H1 (cell line): ENCODE results near the gene ARHGEF28. TPM values are rescaled to one million over a fixed set of nuclear protein-coding genes. Genes with fewer than 3 reads are reported as not detected.

Experiments used
- CTCF ChIA-PET: fragments of 300-600 bp; sonication (Branson Sonifier 250); formaldehyde crosslinking; loops from one replicate; lab custom pipeline; 2021; ENCODE audit not compliant: partially characterized antibody; lab: Charles Lee
- POLR2A ChIA-PET: fragments of 300-600 bp; sonication (Branson Sonifier 250); formaldehyde crosslinking; loops from one replicate; lab custom pipeline; 2021; ENCODE audit warnings: inconsistent platforms; ENCODE audit not compliant: partially characterized antibody; lab: Charles Lee
- DNase-seq, 2 experiments: peaks; one replicate each; pipeline versions ENCODE4 v3.0.0 to v3.0.0-alpha.2; 2010 to 2022; ENCODE audit warnings: low spot score in 2 of 2, low read depth in 1 of 2, mixed read lengths in 1 of 2
- FAIRE-seq: peaks from 2 replicates; lab custom pipeline; 2011; peaks lifted over from hg19 to GRCh38; lab: Jason Lieb, UNC
- H2AFZ ChIP-seq: 2 replicates; pipeline ENCODE4 v1.8.1; 2012; ENCODE audit warnings: low read length, inconsistent platforms
- H2AK5ac ChIP-seq: 2 replicates; pipeline ENCODE4 v1.6.1; 2013; ENCODE audit warnings: low read depth, low read length
- H2BK120ac ChIP-seq: replicated peaks from 2 replicates; pipeline ENCODE3; 2013; ENCODE audit warnings: low read depth, low read length, inconsistent platforms
- H2BK12ac ChIP-seq: 2 replicates; pipeline ENCODE4 v1.6.1; 2013; ENCODE audit warnings: low read depth, low read length
- H2BK15ac ChIP-seq: 2 replicates; pipeline ENCODE4 v1.6.1; 2013; ENCODE audit warnings: low read length
- H2BK20ac ChIP-seq: 2 replicates; pipeline ENCODE4 v1.6.1; 2013; ENCODE audit warnings: low read length
- H2BK5ac ChIP-seq: 2 replicates; pipeline ENCODE4 v1.6.1; 2013; ENCODE audit warnings: low read depth, low read length
- H3K14ac ChIP-seq: 2 replicates; pipeline ENCODE4 v1.6.1; 2013; ENCODE audit warnings: inconsistent platforms; ENCODE audit not compliant: insufficient read length
- H3K18ac ChIP-seq: 2 replicates; pipeline ENCODE4 v1.6.1; 2013; ENCODE audit warnings: low read length; ENCODE audit errors: extremely low read depth
- H3K23ac ChIP-seq: 2 replicates; pipeline ENCODE4 v1.6.1; 2013; ENCODE audit warnings: inconsistent platforms; ENCODE audit not compliant: insufficient read length
- H3K23me2 ChIP-seq: 2 replicates; pipeline ENCODE4 v1.6.1; 2013; ENCODE audit warnings: low read depth, low read length
- H3K27ac ChIP-seq: 2 replicates; pipeline ENCODE4 v1.6.1; 2011; ENCODE audit warnings: low read depth, low read length, inconsistent platforms
- H3K27me3 ChIP-seq, 4 experiments: replicated peaks in 1 of 4; 1 replicate in 1 of 4; 2 replicates in 3 of 4; pipeline versions ENCODE4 v1.6.1 to v1.8.1; 2011 to 2013; ENCODE audit warnings: low read length in 3 of 4, mild to moderate bottlenecking in 3 of 4, inconsistent platforms in 2 of 4, mixed read lengths in 2 of 4, moderate library complexity in 1 of 4; ENCODE audit not compliant: control insufficient read depth in 3 of 4, insufficient read depth in 3 of 4; ENCODE audit errors: extremely low read depth in 1 of 4
- H3K36me3 ChIP-seq, 4 experiments: 2 replicates each; pipeline versions ENCODE4 v1.6.1 to v1.8.1; 2011 to 2013; ENCODE audit warnings: mild to moderate bottlenecking in 4 of 4, low read length in 3 of 4, moderate library complexity in 2 of 4, control low read depth in 1 of 4, inconsistent platforms in 1 of 4; ENCODE audit not compliant: insufficient read depth in 4 of 4, control insufficient read depth in 2 of 4
- H3K4ac ChIP-seq: replicated peaks from 2 replicates; pipeline ENCODE3; 2013; ENCODE audit warnings: low read length, low read depth, mixed read lengths, inconsistent platforms; ENCODE audit not compliant: insufficient read length
- H3K4me1 ChIP-seq, 4 experiments: replicated peaks in 1 of 4; 1 replicate in 1 of 4; 2 replicates in 3 of 4; pipeline versions ENCODE4 v1.6.1 to v1.8.1; 2011 to 2013; ENCODE audit warnings: low read length in 3 of 4, inconsistent platforms in 2 of 4, mixed read lengths in 1 of 4; ENCODE audit not compliant: insufficient read depth in 4 of 4, control insufficient read depth in 3 of 4
- H3K4me2 ChIP-seq, 2 experiments: 2 replicates each; pipeline versions ENCODE4 v1.6.1 to v1.8.1; 2011 to 2013; ENCODE audit warnings: low read depth in 2 of 2, low read length in 2 of 2, control low read depth in 1 of 2, inconsistent platforms in 1 of 2, mild to moderate bottlenecking in 1 of 2; ENCODE audit not compliant: insufficient read depth in 1 of 2
- H3K4me3 ChIP-seq, 4 experiments: fragments of 200-600, 300-600 bp in 1 of 4; sonication (generic), shearing (Covaris generic), sonication (Bioruptor Twin) in 1 of 4; 2 replicates each; pipeline versions ENCODE4 v1.5.1 to v1.8.1; 2011 to 2016; ENCODE audit warnings: low read length in 4 of 4, low read depth in 3 of 4, control low read depth in 2 of 4, inconsistent platforms in 2 of 4, mild to moderate bottlenecking in 2 of 4, mixed read lengths in 1 of 4, moderate library complexity in 1 of 4; ENCODE audit not compliant: insufficient read depth in 2 of 4; ENCODE audit errors: extremely low read depth in 1 of 4
- H3K56ac ChIP-seq: replicated peaks from 2 replicates; pipeline ENCODE3; 2013; ENCODE audit warnings: low read depth, mild to moderate bottlenecking, mixed read lengths, low read length, inconsistent platforms; ENCODE audit not compliant: insufficient read length
- H3K79me1 ChIP-seq: 2 replicates; pipeline ENCODE4 v1.6.1; 2013; ENCODE audit warnings: low read depth, low read length, control low read depth
- H3K79me2 ChIP-seq, 2 experiments: 2 replicates each; pipeline versions ENCODE4 v1.6.1 to v1.8.1; 2012 to 2013; ENCODE audit warnings: low read length in 2 of 2, mild to moderate bottlenecking in 2 of 2, inconsistent platforms in 1 of 2; ENCODE audit not compliant: insufficient read depth in 2 of 2, control insufficient read depth in 1 of 2
- H3K9ac ChIP-seq, 4 experiments: replicated peaks in 1 of 4; 1 replicate in 1 of 4; 2 replicates in 3 of 4; pipeline versions ENCODE4 v1.6.1 to v1.8.1; 2011 to 2013; ENCODE audit warnings: low read depth in 3 of 4, low read length in 3 of 4, control low read depth in 2 of 4, mild to moderate bottlenecking in 2 of 4, moderate library complexity in 2 of 4, inconsistent platforms in 1 of 4; ENCODE audit errors: extremely low read depth in 1 of 4
- H3K9me3 ChIP-seq, 2 experiments: 2 replicates each; pipeline versions ENCODE4 v1.6.1 to v1.8.1; 2012 to 2013; ENCODE audit warnings: mild to moderate bottlenecking in 2 of 2, moderate library complexity in 2 of 2, control low read depth in 1 of 2, inconsistent platforms in 1 of 2, low read depth in 1 of 2, low read length in 1 of 2, mixed read lengths in 1 of 2; ENCODE audit not compliant: insufficient read depth in 2 of 2
- H4K20me1 ChIP-seq, 2 experiments: replicated peaks in 1 of 2; 2 replicates each; pipeline versions ENCODE3 to v1.8.1; 2011 to 2013; ENCODE audit warnings: inconsistent platforms in 2 of 2, low read length in 2 of 2, mild to moderate bottlenecking in 1 of 2; ENCODE audit not compliant: insufficient read depth in 2 of 2, control insufficient read depth in 1 of 2
- H4K5ac ChIP-seq: 2 replicates; pipeline ENCODE4 v1.6.1; 2013; ENCODE audit warnings: low read length, low read depth, mixed read lengths, inconsistent platforms; ENCODE audit not compliant: insufficient read length
- H4K8ac ChIP-seq: 2 replicates; pipeline ENCODE4 v1.8.0; 2013; ENCODE audit warnings: mild to moderate bottlenecking, moderate library complexity, low read length, inconsistent platforms; ENCODE audit not compliant: insufficient read depth; ENCODE audit errors: extremely low read depth
- H4K91ac ChIP-seq: replicated peaks from 2 replicates; pipeline ENCODE3; 2013; ENCODE audit warnings: low read length, mixed read lengths, inconsistent platforms; ENCODE audit not compliant: insufficient read length
- CBX5 ChIP-seq: fragments of 300-800, 300-1000 bp; sonication (generic); IDR thresholded peaks from 2 replicates; pipeline ENCODE4 v1.7.1; 2016; ENCODE audit warnings: antibody characterized with exemption, low read length, low read depth
- CREB1 ChIP-seq: IDR thresholded peaks from 2 replicates; pipeline ENCODE4 v1.6.1; 2012; ENCODE audit warnings: inconsistent platforms
- JUN ChIP-seq: IDR thresholded peaks from 2 replicates; pipeline ENCODE4 v1.6.1; 2011; ENCODE audit warnings: low read depth, mild to moderate bottlenecking, improper control_type of control experiment, low read length
- SIRT6 ChIP-seq: IDR thresholded peaks from one replicate; pipeline ENCODE4 v1.7.1; 2012; ENCODE audit warnings: low read length, inconsistent platforms
- WGBS, 2 experiments: shearing (Covaris generic) in 1 of 2; methylation state at CpG; one replicate each; pipeline versions ENCODE4 v1.1.6 to v1.1.7; 2013 to 2015; ENCODE audit warnings: low lambda C conversion rate in 2 of 2, mixed read lengths in 2 of 2, inconsistent platforms in 1 of 2, low coverage in 1 of 2, missing lambda C conversion rate in 1 of 2; ENCODE audit not compliant: insufficient replicate concordance in 2 of 2, insufficient coverage in 1 of 2, insufficient read length in 1 of 2; ENCODE audit errors: extremely low coverage in 1 of 2, missing lambda C conversion rate in 1 of 2; 5-methylcytosine and 5-hydroxymethylcytosine counted together
- polyA plus RNA-seq, 7 experiments: library from polyadenylated mRNA; depleted of rRNA in 3 of 7; stranded (reverse) in 5 of 7; unstranded in 2 of 7; fragments of >200 nt in 5 of 7; fragments of 200-250 nt in 2 of 7; gene quantifications; 1 replicate in 5 of 7; 2 replicates in 1 of 7; 4 replicates in 1 of 7; pipeline versions ENCODE4 v1.2.1 to v1.2.3, GENCODE V29; 2011 to 2013; ENCODE audit warnings: missing spikeins in 2 of 7, mixed read lengths in 2 of 7
- total RNA-seq: library from RNA; stranded (reverse); fragmentation: NEBNext Ultra II Directional; extraction: Animal tissue kit (Norgen Biotek cat#: 25700); gene quantifications from 2 replicates; pipeline ENCODE4 v1.2.1, GENCODE V29; 2021

Gene ARHGEF28
- total and polyA plus RNA-seq, 2 of the 8 experiments (the other 6 are each of a cell fraction or from before 2014, with no cell fraction given): 0.33 to 1.0 TPM

DNA sequence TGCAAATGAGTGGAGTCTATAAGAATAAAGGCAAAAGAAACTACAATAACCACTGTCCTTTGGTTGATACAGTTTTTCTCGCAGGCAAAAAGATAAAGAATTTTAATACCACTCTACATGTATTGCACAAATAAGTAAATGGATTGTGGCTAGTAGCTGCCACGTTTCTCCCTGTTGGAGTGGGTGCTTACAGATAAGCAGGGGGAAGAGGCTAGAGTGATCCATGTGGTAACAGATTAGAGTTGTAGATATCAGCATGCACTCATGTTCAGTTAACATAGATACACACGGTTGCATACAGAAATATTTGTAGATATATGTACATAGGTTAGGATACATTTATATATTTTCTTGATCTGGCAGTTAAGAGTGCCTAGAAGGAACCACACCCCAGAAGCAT is 179.5 kb downstream of the ARHGEF28 start:
- no peak overlapping the region for H4K91ac ChIP-seq
- H3K4me2 ChIP-seq: no peak overlapping the region
- no peak for FAIRE-seq
- no peak overlapping the region for H3K9ac ChIP-seq
- CTCF ChIA-PET: no interaction called here
- no peak overlapping the region for H4K8ac ChIP-seq
- no peak overlapping the region for H2BK20ac ChIP-seq
- H3K56ac ChIP-seq: no peak overlapping the region
- H3K4ac ChIP-seq: no peak overlapping the region
- no peaks in the 10 kb centered on the region for H3K36me3 ChIP-seq
- no peak overlapping the region for H3K18ac ChIP-seq
- H2AK5ac ChIP-seq: no peak overlapping the region
- no peak overlapping the region for H2BK120ac ChIP-seq
- H2BK12ac ChIP-seq: no peak overlapping the region
- no peak overlapping the region for H2AFZ ChIP-seq
- H4K5ac ChIP-seq: no peak overlapping the region
- H2BK5ac ChIP-seq: no peak overlapping the region
- no peak overlapping the region for H3K23ac ChIP-seq
- H3K27me3 ChIP-seq: no peaks in the 10 kb centered on the region; a peak in 1 of 7 replicates
- H3K79me1 ChIP-seq: no peaks in the 10 kb centered on the region
- POLR2A ChIA-PET: no interaction called here
- H3K9me3 ChIP-seq: no peaks in the 10 kb centered on the region
- H3K14ac ChIP-seq: no peak overlapping the region
- TF ChIP-seq CREB1 (no peak), CBX5 (no peak), SIRT6 (no peak), JUN (no peak)
- 89% methylated on average over 3 of the region's 3 CpGs; no CpG with 5 or more reads in 1 of the 2 experiments for WGBS, 2 experiments
- H3K4me1 ChIP-seq: no peaks in the 10 kb centered on the region
- H3K27ac ChIP-seq: no peak overlapping the region
- no peaks in the 10 kb centered on the region for H4K20me1 ChIP-seq
- H3K4me3 ChIP-seq: no peak overlapping the region
- no peak for DNase-seq
- no peak overlapping the region for H2BK15ac ChIP-seq
- no peaks in the 10 kb centered on the region; the same call in 1 of the 2 replicates for H3K23me2 ChIP-seq
- no peaks in the 10 kb centered on the region for H3K79me2 ChIP-seq
